ENCODE measurements around the gene HPCAL4. TPM values are rescaled to one million over a fixed set of nuclear protein-coding genes. Genes with fewer than 3 reads are reported as not detected.

HPCAL4 gene
- total RNA-seq, 1 experiment from 2014 or later, result 0.50 TPM

DNA sequence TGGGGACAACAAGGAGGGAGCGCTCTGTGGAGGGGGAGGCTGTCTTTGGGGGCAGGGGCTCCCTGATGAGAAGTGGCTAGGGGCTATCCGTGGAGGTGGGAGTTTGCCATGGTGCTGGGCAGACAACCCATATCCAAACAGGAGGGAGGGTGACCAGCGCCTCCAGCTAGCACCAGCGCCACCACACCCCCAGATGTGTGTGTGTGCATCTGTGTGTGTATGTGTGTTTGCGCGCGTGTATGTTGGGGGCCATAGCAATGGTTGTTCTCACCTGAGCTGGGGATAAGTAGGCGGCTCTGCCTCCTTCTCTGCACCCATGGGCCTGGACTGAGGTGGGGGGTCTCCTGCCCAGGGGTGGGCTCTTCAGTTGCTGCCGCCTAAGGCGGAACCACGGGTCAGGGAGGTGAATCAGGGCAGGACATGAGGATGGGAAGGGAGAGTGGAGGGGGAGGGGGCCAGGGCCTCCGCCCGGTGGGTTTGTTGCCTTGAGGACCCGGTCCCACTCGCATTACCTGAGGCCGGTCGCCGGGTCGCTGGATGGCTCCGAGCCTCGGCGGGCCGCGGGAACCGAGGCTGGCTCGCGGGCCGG is 345 bp downstream of the HPCAL4 start:
- ChIA-PET CTCF (interaction anchor here (0.5 to 6.6 kb wide), 16 partner anchors 10 to 515 kb away, joined by 3 to 58 read pairs (median 5); partner anchors contain the start of genes NT5C1A, PABPC4 and PPIE), POLR2A (interaction anchor here (1.4 kb wide), 1 partner anchor 11 kb away, joined by 9 read pairs; no protein-coding TSS in a partner anchor)
- peaks cover 100% of the 10 kb centered on the region for H3K27me3 Mint-ChIP-seq (ENCODE audit: low read depth)
- no peak overlapping the region for H3K27ac Mint-ChIP-seq
- DNase-seq (ENCODE audit: low spot score) (no peak), ATAC-seq (no peak)
- no peaks in the 10 kb centered on the region for H3K36me3 Mint-ChIP-seq
- H3K9me3 Mint-ChIP-seq, result no peaks in the 10 kb centered on the region
- H3K4me1 Mint-ChIP-seq, result peaks cover 4% of the 10 kb centered on the region
- peak overlapping the region; percentile 59 for H3K4me3 Mint-ChIP-seq
- TF ChIP-seq SMAD4 (CRISPR knock-in tag; IDR thresholded peaks at IDR 0.05) (no peak), TEAD4 (CRISPR knock-in tag; IDR thresholded peaks at IDR 0.05) (no peak), SP1 (CRISPR knock-in tag; conservative IDR thresholded peaks at IDR 0.05) (no peak), PRRX2 (CRISPR knock-in tag; IDR thresholded peaks at IDR 0.05) (no peak), ZNF138 (CRISPR knock-in tag; conservative IDR thresholded peaks at IDR 0.05) (no peak), NFE2L1 (CRISPR knock-in tag; IDR thresholded peaks at IDR 0.05) (no peak), ZNF671 (CRISPR knock-in tag; IDR thresholded peaks at IDR 0.05) (no peak), NR1H2 (CRISPR knock-in tag; IDR thresholded peaks at IDR 0.05) (no peak), MXD4 (CRISPR knock-in tag; IDR thresholded peaks at IDR 0.05; ENCODE audit: borderline replicate concordance) (no peak)
- TF ChIP-seq, protein P1, sequence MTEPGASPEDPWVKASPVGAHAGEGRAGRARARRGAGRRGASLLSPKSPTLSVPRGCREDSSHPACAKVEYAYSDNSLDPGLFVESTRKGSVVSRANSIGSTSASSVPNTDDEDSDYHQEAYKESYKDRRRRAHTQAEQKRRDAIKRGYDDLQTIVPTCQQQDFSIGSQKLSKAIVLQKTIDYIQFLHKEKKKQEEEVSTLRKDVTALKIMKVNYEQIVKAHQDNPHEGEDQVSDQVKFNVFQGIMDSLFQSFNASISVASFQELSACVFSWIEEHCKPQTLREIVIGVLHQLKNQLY (CRISPR knock-in tag; IDR thresholded peaks at IDR 0.05), result no peak
- TF ChIP-seq, protein P2, sequence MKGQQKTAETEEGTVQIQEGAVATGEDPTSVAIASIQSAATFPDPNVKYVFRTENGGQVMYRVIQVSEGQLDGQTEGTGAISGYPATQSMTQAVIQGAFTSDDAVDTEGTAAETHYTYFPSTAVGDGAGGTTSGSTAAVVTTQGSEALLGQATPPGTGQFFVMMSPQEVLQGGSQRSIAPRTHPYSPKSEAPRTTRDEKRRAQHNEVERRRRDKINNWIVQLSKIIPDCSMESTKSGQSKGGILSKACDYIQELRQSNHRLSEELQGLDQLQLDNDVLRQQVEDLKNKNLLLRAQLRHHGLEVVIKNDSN (CRISPR knock-in tag; IDR thresholded peaks at IDR 0.05), result no peak
- TF ChIP-seq, protein P3, sequence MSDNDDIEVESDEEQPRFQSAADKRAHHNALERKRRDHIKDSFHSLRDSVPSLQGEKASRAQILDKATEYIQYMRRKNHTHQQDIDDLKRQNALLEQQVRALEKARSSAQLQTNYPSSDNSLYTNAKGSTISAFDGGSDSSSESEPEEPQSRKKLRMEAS (CRISPR knock-in tag; IDR thresholded peaks at IDR 0.05), result no peak

DNA sequence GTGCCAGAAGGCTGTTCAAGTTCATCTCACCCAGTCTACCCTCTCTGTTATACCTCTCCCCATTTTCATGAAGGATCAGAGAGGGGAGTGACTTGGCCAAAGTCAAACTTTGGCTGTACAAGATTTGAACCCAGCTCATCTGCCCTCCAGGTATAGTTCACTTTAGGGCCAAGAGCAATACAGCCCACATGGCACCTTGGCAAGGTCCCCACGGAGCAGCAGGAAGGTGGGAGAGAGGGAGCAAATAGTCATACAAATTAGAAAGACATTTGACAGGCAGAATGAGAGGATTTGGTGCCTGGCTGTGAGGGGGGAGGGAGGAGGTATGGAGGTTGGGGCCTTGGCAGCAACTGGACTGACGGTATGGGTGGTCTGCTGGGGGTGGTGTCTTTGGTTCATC is 1.0 kb downstream of the HPCAL4 start:
- ChIA-PET CTCF (interaction anchor here (0.5 to 6.6 kb wide), 6 partner anchors 12 to 514 kb away, joined by 3 to 58 read pairs (median 11); partner anchors contain the start of gene NT5C1A), POLR2A (no interaction called here)
- Mint-ChIP-seq H3K27ac (no peak overlapping the region), H3K36me3 (no peaks in the 10 kb centered on the region), H3K4me3 (peak overlapping the region; percentile 59; the same call in 1 of the 2 replicates), H3K4me1 (peaks cover 4% of the 10 kb centered on the region), H3K9me3 (no peaks in the 10 kb centered on the region), H3K27me3 (ENCODE audit: low read depth) (peaks cover 100% of the 10 kb centered on the region)
- DNase-seq (ENCODE audit: low spot score) (no peak), ATAC-seq (no peak)
- TF ChIP-seq JAZF1 (CRISPR knock-in tag; IDR thresholded peaks at IDR 0.05) (no peak), JUN (CRISPR knock-in tag; IDR thresholded peaks at IDR 0.05) (no peak), ZNF219 (CRISPR knock-in tag; IDR thresholded peaks at IDR 0.05; ENCODE audit: borderline replicate concordance) (no peak)

DNA sequence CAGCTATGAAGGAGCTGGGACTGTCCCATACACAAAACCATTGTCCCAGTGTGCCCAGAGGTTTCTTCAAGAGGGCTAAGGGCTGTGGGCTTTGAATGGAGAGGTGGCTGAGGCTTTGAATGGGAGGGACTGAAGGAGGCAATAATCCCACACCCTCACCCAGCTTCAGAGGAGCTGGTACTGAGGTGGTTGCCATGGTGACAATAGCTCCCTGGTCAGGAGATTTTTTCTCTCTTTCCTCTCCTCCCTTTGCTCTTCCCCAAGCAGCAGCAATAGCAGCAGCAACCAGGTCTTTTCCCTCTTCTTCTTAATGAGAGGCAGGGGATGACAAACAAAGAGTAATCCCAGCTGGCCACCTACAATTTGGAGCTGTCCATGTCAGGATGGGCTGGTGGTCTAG is 1.6 kb downstream of the HPCAL4 start:
- ATAC-seq (no peak), DNase-seq (ENCODE audit: low spot score) (no peak)
- Mint-ChIP-seq H3K4me1 (peaks cover 4% of the 10 kb centered on the region), H3K4me3 (no peak overlapping the region), H3K27me3 (ENCODE audit: low read depth) (peaks cover 100% of the 10 kb centered on the region), H3K27ac (no peak overlapping the region), H3K36me3 (no peaks in the 10 kb centered on the region), H3K9me3 (no peaks in the 10 kb centered on the region)
- ChIA-PET POLR2A (no interaction called here), CTCF (interaction anchor here (0.7 to 6.6 kb wide), 4 partner anchors 12 to 83 kb away, joined by 3 to 58 read pairs (median 6); partner anchors contain the start of gene NT5C1A)
- TF ChIP-seq, protein P3 (CRISPR knock-in tag; IDR thresholded peaks at IDR 0.05), result no peak
- TF ChIP-seq HMGA2 (CRISPR knock-in tag; IDR thresholded peaks at IDR 0.05) (no peak), FOXP1 (CRISPR knock-in tag; IDR thresholded peaks at IDR 0.05; ENCODE audit: borderline replicate concordance) (no peak), ZNF671 (CRISPR knock-in tag; IDR thresholded peaks at IDR 0.05) (no peak), CBFB (CRISPR knock-in tag; IDR thresholded peaks at IDR 0.05; ENCODE audit: low read depth) (no peak), FOXJ3 (CRISPR knock-in tag; IDR thresholded peaks at IDR 0.05; ENCODE audit: borderline replicate concordance) (no peak)
- TF ChIP-seq, protein P4, sequence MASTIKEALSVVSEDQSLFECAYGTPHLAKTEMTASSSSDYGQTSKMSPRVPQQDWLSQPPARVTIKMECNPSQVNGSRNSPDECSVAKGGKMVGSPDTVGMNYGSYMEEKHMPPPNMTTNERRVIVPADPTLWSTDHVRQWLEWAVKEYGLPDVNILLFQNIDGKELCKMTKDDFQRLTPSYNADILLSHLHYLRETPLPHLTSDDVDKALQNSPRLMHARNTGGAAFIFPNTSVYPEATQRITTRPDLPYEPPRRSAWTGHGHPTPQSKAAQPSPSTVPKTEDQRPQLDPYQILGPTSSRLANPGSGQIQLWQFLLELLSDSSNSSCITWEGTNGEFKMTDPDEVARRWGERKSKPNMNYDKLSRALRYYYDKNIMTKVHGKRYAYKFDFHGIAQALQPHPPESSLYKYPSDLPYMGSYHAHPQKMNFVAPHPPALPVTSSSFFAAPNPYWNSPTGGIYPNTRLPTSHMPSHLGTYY (CRISPR knock-in tag; IDR thresholded peaks at IDR 0.05), result no peak
- TF ChIP-seq, protein P5, sequence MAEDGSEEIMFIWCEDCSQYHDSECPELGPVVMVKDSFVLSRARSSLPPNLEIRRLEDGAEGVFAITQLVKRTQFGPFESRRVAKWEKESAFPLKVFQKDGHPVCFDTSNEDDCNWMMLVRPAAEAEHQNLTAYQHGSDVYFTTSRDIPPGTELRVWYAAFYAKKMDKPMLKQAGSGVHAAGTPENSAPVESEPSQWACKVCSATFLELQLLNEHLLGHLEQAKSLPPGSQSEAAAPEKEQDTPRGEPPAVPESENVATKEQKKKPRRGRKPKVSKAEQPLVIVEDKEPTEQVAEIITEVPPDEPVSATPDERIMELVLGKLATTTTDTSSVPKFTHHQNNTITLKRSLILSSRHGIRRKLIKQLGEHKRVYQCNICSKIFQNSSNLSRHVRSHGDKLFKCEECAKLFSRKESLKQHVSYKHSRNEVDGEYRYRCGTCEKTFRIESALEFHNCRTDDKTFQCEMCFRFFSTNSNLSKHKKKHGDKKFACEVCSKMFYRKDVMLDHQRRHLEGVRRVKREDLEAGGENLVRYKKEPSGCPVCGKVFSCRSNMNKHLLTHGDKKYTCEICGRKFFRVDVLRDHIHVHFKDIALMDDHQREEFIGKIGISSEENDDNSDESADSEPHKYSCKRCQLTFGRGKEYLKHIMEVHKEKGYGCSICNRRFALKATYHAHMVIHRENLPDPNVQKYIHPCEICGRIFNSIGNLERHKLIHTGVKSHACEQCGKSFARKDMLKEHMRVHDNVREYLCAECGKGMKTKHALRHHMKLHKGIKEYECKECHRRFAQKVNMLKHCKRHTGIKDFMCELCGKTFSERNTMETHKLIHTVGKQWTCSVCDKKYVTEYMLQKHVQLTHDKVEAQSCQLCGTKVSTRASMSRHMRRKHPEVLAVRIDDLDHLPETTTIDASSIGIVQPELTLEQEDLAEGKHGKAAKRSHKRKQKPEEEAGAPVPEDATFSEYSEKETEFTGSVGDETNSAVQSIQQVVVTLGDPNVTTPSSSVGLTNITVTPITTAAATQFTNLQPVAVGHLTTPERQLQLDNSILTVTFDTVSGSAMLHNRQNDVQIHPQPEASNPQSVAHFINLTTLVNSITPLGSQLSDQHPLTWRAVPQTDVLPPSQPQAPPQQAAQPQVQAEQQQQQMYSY (CRISPR knock-in tag; IDR thresholded peaks at IDR 0.05), result no peak
- TF ChIP-seq, protein P6, sequence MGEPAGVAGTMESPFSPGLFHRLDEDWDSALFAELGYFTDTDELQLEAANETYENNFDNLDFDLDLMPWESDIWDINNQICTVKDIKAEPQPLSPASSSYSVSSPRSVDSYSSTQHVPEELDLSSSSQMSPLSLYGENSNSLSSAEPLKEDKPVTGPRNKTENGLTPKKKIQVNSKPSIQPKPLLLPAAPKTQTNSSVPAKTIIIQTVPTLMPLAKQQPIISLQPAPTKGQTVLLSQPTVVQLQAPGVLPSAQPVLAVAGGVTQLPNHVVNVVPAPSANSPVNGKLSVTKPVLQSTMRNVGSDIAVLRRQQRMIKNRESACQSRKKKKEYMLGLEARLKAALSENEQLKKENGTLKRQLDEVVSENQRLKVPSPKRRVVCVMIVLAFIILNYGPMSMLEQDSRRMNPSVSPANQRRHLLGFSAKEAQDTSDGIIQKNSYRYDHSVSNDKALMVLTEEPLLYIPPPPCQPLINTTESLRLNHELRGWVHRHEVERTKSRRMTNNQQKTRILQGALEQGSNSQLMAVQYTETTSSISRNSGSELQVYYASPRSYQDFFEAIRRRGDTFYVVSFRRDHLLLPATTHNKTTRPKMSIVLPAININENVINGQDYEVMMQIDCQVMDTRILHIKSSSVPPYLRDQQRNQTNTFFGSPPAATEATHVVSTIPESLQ (CRISPR knock-in tag; IDR thresholded peaks at IDR 0.05), result no peak
